HEK293T (cell line): ENCODE data around the gene KLRC4.
"Not testable (repeated sequence)": the region's sequence is repeated elsewhere in the genome, so short reads cannot be mapped to it uniquely, and the experiment has no call there.

Experiments
- HDGF ChIP-seq: fragments of 450-650 bp; IDR thresholded peaks from 2 replicates; pipeline ENCODE4 v1.6.1; 2017; ENCODE audit warnings: antibody characterized with exemption, borderline replicate concordance
- L3MBTL2 ChIP-seq: fragments of 450-650 bp; conservative IDR thresholded peaks from 2 replicates; pipeline ENCODE4 v1.6.1; 2016; ENCODE audit warnings: mild to moderate bottlenecking
- NFRKB ChIP-seq: fragments of 450-650 bp; IDR thresholded peaks from 2 replicates; pipeline ENCODE4 v1.6.1; 2016; ENCODE audit warnings: mild to moderate bottlenecking, moderate library complexity
- SUZ12 ChIP-seq: fragments of 450-650 bp; IDR thresholded peaks from 2 replicates; pipeline ENCODE4 v1.6.1; 2016; ENCODE audit warnings: mild to moderate bottlenecking
- ZNF384 ChIP-seq: fragments of 450-650 bp; IDR thresholded peaks from 2 replicates; pipeline ENCODE4 v1.6.1; 2016

DNA sequence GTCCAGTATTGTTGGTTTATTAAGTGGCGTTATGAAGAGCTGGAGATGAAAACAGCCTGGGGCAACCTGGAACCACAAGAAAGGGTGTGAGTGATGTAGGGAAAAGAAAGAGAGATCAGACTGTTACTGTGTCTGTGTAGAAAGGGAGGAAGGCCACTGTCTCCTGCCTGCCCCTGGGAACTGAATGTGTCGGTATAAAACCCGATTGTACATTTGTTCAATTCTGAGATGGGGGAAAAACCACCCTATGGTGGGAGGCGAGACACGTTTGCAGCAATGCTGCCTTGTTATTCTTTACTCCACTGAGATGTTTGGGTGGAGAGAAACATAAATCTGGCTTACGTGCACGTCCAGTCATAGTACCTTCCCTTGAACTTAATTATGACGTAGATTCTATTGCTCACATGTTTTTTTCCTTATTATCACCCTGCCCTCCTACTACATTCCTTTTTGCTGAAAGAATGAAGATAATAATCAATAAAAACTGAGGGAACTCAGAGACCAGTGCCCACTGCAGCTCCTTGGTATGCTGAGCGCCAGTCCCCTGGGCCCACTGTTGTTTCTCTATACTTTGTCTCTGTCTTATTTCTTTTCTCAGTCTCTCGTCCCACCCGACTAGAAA lies 14.9 kb downstream of the KLRC4 start:
- not testable (repeated sequence) for TF ChIP-seq ZNF384, L3MBTL2, SUZ12, NFRKB, HDGF
